WTC11 (cell line): Measurements from ENCODE around the gene CD244. TPM values are rescaled to one million over a fixed set of nuclear protein-coding genes. Genes with fewer than 3 reads are reported as not detected.

ENCODE experiments used
- ATAC-seq: fragments of 200-7000 bp; cut with Tn5 transposase; 2 replicates; pipeline ENCODE4 v1.10.0; 2021; ENCODE audit warnings: mild to moderate bottlenecking, moderate library complexity
- CTCF ChIA-PET: fragments of 300-600 bp; sonication (Branson Sonifier 250); formaldehyde crosslinking; loops from one replicate; lab custom pipeline; 2021; ENCODE audit warnings: antibody characterized with exemption; lab: Charles Lee
- POLR2A ChIA-PET: fragments of 350-600 bp; sonication (Branson Sonifier 250); formaldehyde crosslinking; loops from one replicate; lab custom pipeline; 2021; ENCODE audit warnings: antibody characterized with exemption; lab: Charles Lee
- DNase-seq: peaks from one replicate; pipeline ENCODE4 v3.0.0; 2021; ENCODE audit warnings: low spot score
- H3K27ac Mint-ChIP-seq: 2 replicates; pipeline ENCODE4 v1.8.0; 2021; ENCODE audit warnings: mixed read lengths
- H3K27me3 Mint-ChIP-seq: 2 replicates; pipeline ENCODE4 v1.8.0; 2021; ENCODE audit warnings: low read depth, mild to moderate bottlenecking, moderate library complexity, mixed read lengths
- H3K36me3 Mint-ChIP-seq: 2 replicates; pipeline ENCODE4 v1.8.0; 2021; ENCODE audit warnings: mixed read lengths
- H3K4me1 Mint-ChIP-seq: 2 replicates; pipeline ENCODE4 v1.8.0; 2022; ENCODE audit warnings: mixed read lengths
- H3K4me3 Mint-ChIP-seq: 2 replicates; pipeline ENCODE4 v1.8.0; 2021; ENCODE audit warnings: mild to moderate bottlenecking, moderate library complexity, mixed read lengths
- H3K9me3 Mint-ChIP-seq: 2 replicates; pipeline ENCODE4 v1.8.0; 2021; ENCODE audit warnings: mixed read lengths
- CBFB ChIP-seq: sonication (generic); formaldehyde crosslinking; IDR thresholded peaks from 2 replicates; pipeline ENCODE4 v1.8.1; 2022; ENCODE audit warnings: mild to moderate bottlenecking, low read depth, missing genetic modification reagents
- ETV6 ChIP-seq: sonication (generic); formaldehyde crosslinking; IDR thresholded peaks from 2 replicates; pipeline ENCODE4 v1.8.1; 2022; ENCODE audit warnings: mild to moderate bottlenecking, missing genetic modification reagents
- FOXP4 ChIP-seq: sonication (generic); formaldehyde crosslinking; IDR thresholded peaks from 2 replicates; pipeline ENCODE4 v1.8.0; 2022; ENCODE audit warnings: mild to moderate bottlenecking, missing genetic modification reagents
- GABPB1 ChIP-seq: sonication (generic); formaldehyde crosslinking; IDR thresholded peaks from 2 replicates; pipeline ENCODE4 v1.8.1; 2023; ENCODE audit warnings: mild to moderate bottlenecking, missing genetic modification reagents
- HMGA2 ChIP-seq: fragments of 250-450 bp; sonication (Bioruptor Pico); IDR thresholded peaks from 2 replicates; pipeline ENCODE4 v1.4.0; 2021; ENCODE audit warnings: mild to moderate bottlenecking, moderate library complexity
- KAT7 ChIP-seq: sonication (generic); formaldehyde crosslinking; IDR thresholded peaks from 2 replicates; pipeline ENCODE4 v1.8.1; 2023; ENCODE audit warnings: missing genetic modification reagents, mild to moderate bottlenecking, borderline replicate concordance
- NR1H2 ChIP-seq: sonication (generic); formaldehyde crosslinking; IDR thresholded peaks from 2 replicates; pipeline ENCODE4 v1.9.0; 2021; ENCODE audit warnings: mild to moderate bottlenecking, moderate library complexity, missing genetic modification reagents
- SMAD3 ChIP-seq: sonication (generic); formaldehyde crosslinking; IDR thresholded peaks from 2 replicates; pipeline ENCODE4 v1.8.0; 2022; ENCODE audit warnings: missing genetic modification reagents, mild to moderate bottlenecking, borderline replicate concordance
- SP1 ChIP-seq: sonication (generic); formaldehyde crosslinking; conservative IDR thresholded peaks from 2 replicates; pipeline ENCODE4 v1.8.1; 2022; ENCODE audit warnings: missing genetic modification reagents
- TP53 ChIP-seq: sonication (generic); formaldehyde crosslinking; IDR thresholded peaks from 2 replicates; pipeline ENCODE4 v1.8.1; 2023; ENCODE audit warnings: mild to moderate bottlenecking, missing genetic modification reagents
- ZNF121 ChIP-seq: sonication (generic); formaldehyde crosslinking; IDR thresholded peaks from 2 replicates; pipeline ENCODE4 v1.8.0; 2023; ENCODE audit warnings: missing genetic modification reagents
- ZNF138 ChIP-seq: sonication (generic); formaldehyde crosslinking; conservative IDR thresholded peaks from 2 replicates; pipeline ENCODE4 v1.8.1; 2022; ENCODE audit warnings: mild to moderate bottlenecking, moderate library complexity, missing genetic modification reagents
- total RNA-seq: library from RNA; stranded (reverse); gene quantifications from 3 replicates; pipeline ENCODE4 v1.2.3, GENCODE V29; 2021
- TF ChIP-seq, protein P1 (sequence below): sonication (generic); formaldehyde crosslinking; conservative IDR thresholded peaks from 2 replicates; pipeline ENCODE4 v1.8.1; 2023; ENCODE audit warnings: mild to moderate bottlenecking, low read depth, missing genetic modification reagents, moderate library complexity
- TF ChIP-seq, protein P2 (sequence below): fragments of 250-450 bp; sonication (Bioruptor Pico); IDR thresholded peaks from 2 replicates; pipeline ENCODE4 v1.9.0; 2021; ENCODE audit warnings: mild to moderate bottlenecking, borderline replicate concordance
- TF ChIP-seq, protein P3 (sequence below): sonication (generic); formaldehyde crosslinking; IDR thresholded peaks from 2 replicates; pipeline ENCODE4 v1.8.1; 2023; ENCODE audit warnings: mild to moderate bottlenecking, missing genetic modification reagents

CD244 gene
- total RNA-seq, 1 experiment from 2014 or later, result not detected

DNA sequence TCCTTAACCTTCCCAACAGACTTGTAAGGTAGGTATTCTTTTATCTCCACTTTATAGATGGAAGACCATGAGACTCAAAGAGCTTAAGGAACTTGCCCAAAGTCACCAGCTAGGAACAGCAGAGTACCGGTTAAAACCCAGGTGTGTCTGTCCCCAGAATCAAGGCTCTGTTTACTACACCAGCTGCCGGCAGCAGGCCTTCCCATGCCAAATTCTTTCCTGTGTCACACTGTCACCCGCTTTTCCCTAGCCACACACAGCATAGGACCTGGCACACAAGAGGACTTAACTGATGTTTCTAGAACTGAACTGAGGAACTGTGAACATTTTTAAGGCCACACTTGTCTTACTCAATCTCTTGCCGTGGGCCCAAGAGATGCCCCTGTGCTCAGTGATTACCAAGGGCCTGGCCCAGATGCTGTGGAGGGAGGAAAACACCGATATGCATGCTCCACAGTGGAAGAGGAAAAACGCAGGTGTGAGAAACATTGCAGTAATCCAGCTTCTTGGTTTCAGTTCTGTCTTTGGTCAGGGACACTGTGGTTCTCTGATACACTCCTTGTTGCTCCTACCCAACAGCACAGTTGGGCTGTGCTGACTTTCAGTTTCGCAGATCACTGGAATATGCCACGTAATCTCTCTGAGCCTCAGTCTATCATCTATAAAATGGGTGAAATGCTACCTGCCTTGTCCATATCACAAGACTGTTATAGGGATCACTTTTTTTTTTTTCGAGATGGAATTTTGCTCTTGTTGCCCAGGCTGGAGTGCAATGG lies 80.6 kb downstream of the CD244 start:
- DNase-seq (no peak), ATAC-seq (no peak)
- CTCF ChIA-PET, result interaction anchor here (1.1 to 3.2 kb wide), 3 partner anchors 26 to 55 kb away, joined by 3 to 15 read pairs (median 11); no protein-coding TSS in a partner anchor
- Mint-ChIP-seq H3K27ac (no peak overlapping the region), H3K9me3 (peaks cover 22% of the 10 kb centered on the region), H3K27me3 (peaks cover 4% of the 10 kb centered on the region; the same call in 1 of the 2 replicates), H3K36me3 (peaks cover 11% of the 10 kb centered on the region), H3K4me3 (no peak overlapping the region), H3K4me1 (peaks cover 13% of the 10 kb centered on the region)
- no peak for TF ChIP-seq ETV6 (CRISPR knock-in tag)
- no peak for TF ChIP-seq HMGA2 (CRISPR knock-in tag)
- no peak for TF ChIP-seq TP53 (CRISPR knock-in tag)
- POLR2A ChIA-PET, result no interaction called here

GRCh38 chr1:160781186-160781766 lies 81.4 kb downstream of the CD244 start:
- peaks cover 4% of the 10 kb centered on the region; the same call in 1 of the 2 replicates for H3K27me3 Mint-ChIP-seq
- no peak for TF ChIP-seq FOXP4 (CRISPR knock-in tag)
- no peak for TF ChIP-seq TP53 (CRISPR knock-in tag)
- TF ChIP-seq, protein P1, sequence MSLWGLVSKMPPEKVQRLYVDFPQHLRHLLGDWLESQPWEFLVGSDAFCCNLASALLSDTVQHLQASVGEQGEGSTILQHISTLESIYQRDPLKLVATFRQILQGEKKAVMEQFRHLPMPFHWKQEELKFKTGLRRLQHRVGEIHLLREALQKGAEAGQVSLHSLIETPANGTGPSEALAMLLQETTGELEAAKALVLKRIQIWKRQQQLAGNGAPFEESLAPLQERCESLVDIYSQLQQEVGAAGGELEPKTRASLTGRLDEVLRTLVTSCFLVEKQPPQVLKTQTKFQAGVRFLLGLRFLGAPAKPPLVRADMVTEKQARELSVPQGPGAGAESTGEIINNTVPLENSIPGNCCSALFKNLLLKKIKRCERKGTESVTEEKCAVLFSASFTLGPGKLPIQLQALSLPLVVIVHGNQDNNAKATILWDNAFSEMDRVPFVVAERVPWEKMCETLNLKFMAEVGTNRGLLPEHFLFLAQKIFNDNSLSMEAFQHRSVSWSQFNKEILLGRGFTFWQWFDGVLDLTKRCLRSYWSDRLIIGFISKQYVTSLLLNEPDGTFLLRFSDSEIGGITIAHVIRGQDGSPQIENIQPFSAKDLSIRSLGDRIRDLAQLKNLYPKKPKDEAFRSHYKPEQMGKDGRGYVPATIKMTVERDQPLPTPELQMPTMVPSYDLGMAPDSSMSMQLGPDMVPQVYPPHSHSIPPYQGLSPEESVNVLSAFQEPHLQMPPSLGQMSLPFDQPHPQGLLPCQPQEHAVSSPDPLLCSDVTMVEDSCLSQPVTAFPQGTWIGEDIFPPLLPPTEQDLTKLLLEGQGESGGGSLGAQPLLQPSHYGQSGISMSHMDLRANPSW (CRISPR knock-in tag), result no peak
- TF ChIP-seq NR1H2, result no peak
- TF ChIP-seq, protein P2, sequence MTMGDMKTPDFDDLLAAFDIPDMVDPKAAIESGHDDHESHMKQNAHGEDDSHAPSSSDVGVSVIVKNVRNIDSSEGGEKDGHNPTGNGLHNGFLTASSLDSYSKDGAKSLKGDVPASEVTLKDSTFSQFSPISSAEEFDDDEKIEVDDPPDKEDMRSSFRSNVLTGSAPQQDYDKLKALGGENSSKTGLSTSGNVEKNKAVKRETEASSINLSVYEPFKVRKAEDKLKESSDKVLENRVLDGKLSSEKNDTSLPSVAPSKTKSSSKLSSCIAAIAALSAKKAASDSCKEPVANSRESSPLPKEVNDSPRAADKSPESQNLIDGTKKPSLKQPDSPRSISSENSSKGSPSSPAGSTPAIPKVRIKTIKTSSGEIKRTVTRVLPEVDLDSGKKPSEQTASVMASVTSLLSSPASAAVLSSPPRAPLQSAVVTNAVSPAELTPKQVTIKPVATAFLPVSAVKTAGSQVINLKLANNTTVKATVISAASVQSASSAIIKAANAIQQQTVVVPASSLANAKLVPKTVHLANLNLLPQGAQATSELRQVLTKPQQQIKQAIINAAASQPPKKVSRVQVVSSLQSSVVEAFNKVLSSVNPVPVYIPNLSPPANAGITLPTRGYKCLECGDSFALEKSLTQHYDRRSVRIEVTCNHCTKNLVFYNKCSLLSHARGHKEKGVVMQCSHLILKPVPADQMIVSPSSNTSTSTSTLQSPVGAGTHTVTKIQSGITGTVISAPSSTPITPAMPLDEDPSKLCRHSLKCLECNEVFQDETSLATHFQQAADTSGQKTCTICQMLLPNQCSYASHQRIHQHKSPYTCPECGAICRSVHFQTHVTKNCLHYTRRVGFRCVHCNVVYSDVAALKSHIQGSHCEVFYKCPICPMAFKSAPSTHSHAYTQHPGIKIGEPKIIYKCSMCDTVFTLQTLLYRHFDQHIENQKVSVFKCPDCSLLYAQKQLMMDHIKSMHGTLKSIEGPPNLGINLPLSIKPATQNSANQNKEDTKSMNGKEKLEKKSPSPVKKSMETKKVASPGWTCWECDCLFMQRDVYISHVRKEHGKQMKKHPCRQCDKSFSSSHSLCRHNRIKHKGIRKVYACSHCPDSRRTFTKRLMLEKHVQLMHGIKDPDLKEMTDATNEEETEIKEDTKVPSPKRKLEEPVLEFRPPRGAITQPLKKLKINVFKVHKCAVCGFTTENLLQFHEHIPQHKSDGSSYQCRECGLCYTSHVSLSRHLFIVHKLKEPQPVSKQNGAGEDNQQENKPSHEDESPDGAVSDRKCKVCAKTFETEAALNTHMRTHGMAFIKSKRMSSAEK (CRISPR knock-in tag), result no peak
- TF ChIP-seq GABPB1 (CRISPR knock-in tag), result no peak
- no peak for TF ChIP-seq ZNF121 (CRISPR knock-in tag)
- TF ChIP-seq SMAD3, result no peak
- TF ChIP-seq, all 79 proteins: peak for 0
- DNase-seq, result no peak
- peaks cover 13% of the 10 kb centered on the region for H3K4me1 Mint-ChIP-seq
- H3K27ac Mint-ChIP-seq, result no peak overlapping the region
- peaks cover 11% of the 10 kb centered on the region for H3K36me3 Mint-ChIP-seq
- CTCF ChIA-PET, result interaction anchor here (1.1 to 5.3 kb wide), 6 partner anchors 9 to 82 kb away, joined by 3 to 85 read pairs (median 13); partner anchors contain the start of gene CD244
- H3K9me3 Mint-ChIP-seq, result peaks cover 22% of the 10 kb centered on the region
- H3K4me3 Mint-ChIP-seq, result no peak overlapping the region
- POLR2A ChIA-PET, result no interaction called here
- ATAC-seq, result no peak

DNA sequence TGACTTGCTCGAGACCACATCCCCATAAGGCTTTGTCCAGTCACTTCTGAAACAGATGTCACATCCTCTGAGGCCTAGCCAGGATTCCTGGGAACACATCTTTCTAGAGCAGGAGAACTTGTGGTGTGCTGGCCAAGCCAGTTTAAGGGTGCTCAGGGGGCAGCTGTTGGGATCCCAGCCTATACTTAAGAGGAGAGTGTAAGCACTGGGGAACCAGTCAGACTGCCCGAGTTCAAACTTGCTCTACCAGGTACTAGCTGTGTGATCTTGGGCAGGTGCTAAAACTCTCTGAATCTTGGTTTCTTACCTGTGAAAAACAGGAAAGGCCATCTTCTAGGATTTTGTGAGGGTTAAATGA lies 82.3 kb downstream of the CD244 start:
- ATAC-seq, result no peak

More for the DNA sequence above, 82.3 kb downstream of the CD244 start:
- H3K27me3 Mint-ChIP-seq, result peaks cover 4% of the 10 kb centered on the region; the same call in 1 of the 2 replicates
- H3K27ac Mint-ChIP-seq, result no peak overlapping the region
- H3K36me3 Mint-ChIP-seq, result peaks cover 11% of the 10 kb centered on the region
- ChIA-PET CTCF (interaction anchor here (0.5 to 5.3 kb wide), 36 partner anchors 10 to 425 kb away, joined by 3 to 85 read pairs (median 5); partner anchors contain the start of genes CD244, ITLN1, ITLN2 and LY9), POLR2A (no interaction called here)
- no peak overlapping the region for H3K4me3 Mint-ChIP-seq
- H3K9me3 Mint-ChIP-seq, result peaks cover 22% of the 10 kb centered on the region
- TF ChIP-seq SP1 (CRISPR knock-in tag) (no peak), CBFB (CRISPR knock-in tag) (no peak), KAT7 (CRISPR knock-in tag) (no peak), ETV6 (CRISPR knock-in tag) (no peak), ZNF138 (CRISPR knock-in tag) (no peak)
- TF ChIP-seq, protein P3, sequence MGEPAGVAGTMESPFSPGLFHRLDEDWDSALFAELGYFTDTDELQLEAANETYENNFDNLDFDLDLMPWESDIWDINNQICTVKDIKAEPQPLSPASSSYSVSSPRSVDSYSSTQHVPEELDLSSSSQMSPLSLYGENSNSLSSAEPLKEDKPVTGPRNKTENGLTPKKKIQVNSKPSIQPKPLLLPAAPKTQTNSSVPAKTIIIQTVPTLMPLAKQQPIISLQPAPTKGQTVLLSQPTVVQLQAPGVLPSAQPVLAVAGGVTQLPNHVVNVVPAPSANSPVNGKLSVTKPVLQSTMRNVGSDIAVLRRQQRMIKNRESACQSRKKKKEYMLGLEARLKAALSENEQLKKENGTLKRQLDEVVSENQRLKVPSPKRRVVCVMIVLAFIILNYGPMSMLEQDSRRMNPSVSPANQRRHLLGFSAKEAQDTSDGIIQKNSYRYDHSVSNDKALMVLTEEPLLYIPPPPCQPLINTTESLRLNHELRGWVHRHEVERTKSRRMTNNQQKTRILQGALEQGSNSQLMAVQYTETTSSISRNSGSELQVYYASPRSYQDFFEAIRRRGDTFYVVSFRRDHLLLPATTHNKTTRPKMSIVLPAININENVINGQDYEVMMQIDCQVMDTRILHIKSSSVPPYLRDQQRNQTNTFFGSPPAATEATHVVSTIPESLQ, result no peak
- peaks cover 13% of the 10 kb centered on the region for H3K4me1 Mint-ChIP-seq
- no peak for DNase-seq
